HepG2 (cell line): Measurements from ENCODE around the gene PLOD3. TPM values are rescaled to one million over a fixed set of nuclear protein-coding genes. Genes with fewer than 3 reads are reported as not detected.
A peak's percentile ranks its signal among the peaks of the same experiment; 100 is the strongest.

Experiments
- AKNA ChIP-seq: sonication (generic); formaldehyde crosslinking; IDR thresholded peaks from 2 replicates; pipeline ENCODE4 v1.4.0; 2020; ENCODE audit warnings: missing genetic modification reagents, borderline replicate concordance
- CREM ChIP-seq, 2 experiments: sonication (generic) in 1 of 2; formaldehyde crosslinking in 1 of 2; IDR thresholded peaks; 2 replicates each; pipeline versions ENCODE4 v1.4.0 to v1.6.1; 2016 to 2020; ENCODE audit warnings: antibody characterized with exemption in 1 of 2, mild to moderate bottlenecking in 1 of 2, missing genetic modification reagents in 1 of 2
- ELF1 ChIP-seq: sonication (generic); formaldehyde crosslinking; IDR thresholded peaks from 2 replicates; pipeline ENCODE4 v1.4.0; 2020; ENCODE audit warnings: missing genetic modification reagents
- IRX3 ChIP-seq: sonication (generic); formaldehyde crosslinking; IDR thresholded peaks from 2 replicates; pipeline ENCODE4 v1.8.1; 2023; ENCODE audit warnings: mild to moderate bottlenecking, low read depth, missing genetic modification reagents, borderline replicate concordance
- JUN ChIP-seq: sonication (generic); formaldehyde crosslinking; IDR thresholded peaks from 2 replicates; pipeline ENCODE4 v1.4.0; 2020; ENCODE audit warnings: mild to moderate bottlenecking, missing genetic modification reagents
- KDM1A ChIP-seq: IDR thresholded peaks from 2 replicates; pipeline ENCODE4 v1.6.1; 2016; ENCODE audit warnings: missing compliant biosample characterization
- KDM3A ChIP-seq: IDR thresholded peaks from 2 replicates; pipeline ENCODE4 v1.6.1; 2018; ENCODE audit warnings: low read depth, missing compliant biosample characterization
- NFATC3 ChIP-seq: sonication (generic); formaldehyde crosslinking; IDR thresholded peaks from 2 replicates; pipeline ENCODE4 v1.5.1; 2020; ENCODE audit warnings: mild to moderate bottlenecking, missing genetic modification reagents
- PAF1 ChIP-seq: IDR thresholded peaks from 2 replicates; pipeline ENCODE4 v1.6.1; 2016; ENCODE audit warnings: missing genetic modification reagents, missing compliant biosample characterization
- PHF5A ChIP-seq: IDR thresholded peaks from one replicate; pipeline ENCODE4 v1.6.1; 2018; ENCODE audit warnings: low read depth, missing genetic modification reagents; ENCODE audit not compliant: unreplicated experiment
- POLR2G ChIP-seq: fragments of 200-400 bp; formaldehyde crosslinking; IDR thresholded peaks from 2 replicates; pipeline ENCODE4 v1.6.1; 2018; ENCODE audit warnings: mild to moderate bottlenecking, low read depth, low read length, moderate library complexity
- RFX3 ChIP-seq: IDR thresholded peaks from 2 replicates; pipeline ENCODE4 v1.6.1; 2016; ENCODE audit warnings: missing biosample characterization, missing genetic modification reagents
- SMAD3 ChIP-seq: sonication (generic); formaldehyde crosslinking; IDR thresholded peaks from 2 replicates; pipeline ENCODE4 v1.4.0; 2020; ENCODE audit warnings: missing genetic modification reagents
- STAG1 ChIP-seq: sonication (generic); formaldehyde crosslinking; IDR thresholded peaks from 2 replicates; pipeline ENCODE4 v1.4.0; 2020; ENCODE audit warnings: missing genetic modification reagents
- THYN1 ChIP-seq: sonication (generic); formaldehyde crosslinking; IDR thresholded peaks from 2 replicates; pipeline ENCODE4 v1.8.1; 2023; ENCODE audit warnings: low read depth, mild to moderate bottlenecking, moderate library complexity, missing genetic modification reagents, borderline replicate concordance
- ZBTB26 ChIP-seq: IDR thresholded peaks from 2 replicates; pipeline ENCODE4 v1.6.1; 2016; ENCODE audit warnings: missing compliant biosample characterization, missing genetic modification reagents, borderline replicate concordance
- ZFP91 ChIP-seq: sonication (generic); formaldehyde crosslinking; IDR thresholded peaks from 2 replicates; pipeline ENCODE4 v1.9.0; 2022; ENCODE audit warnings: missing genetic modification reagents, mild to moderate bottlenecking, borderline replicate concordance
- ZNF562 ChIP-seq: sonication (generic); formaldehyde crosslinking; IDR thresholded peaks from 2 replicates; pipeline ENCODE4 v1.8.0; 2022; ENCODE audit warnings: missing genetic modification reagents, borderline replicate concordance
- ZSCAN29 ChIP-seq: sonication (generic); formaldehyde crosslinking; conservative IDR thresholded peaks from 2 replicates; pipeline ENCODE4 v1.4.0; 2020; ENCODE audit warnings: mild to moderate bottlenecking, missing genetic modification reagents
- polyA plus RNA-seq, 8 experiments: library from polyadenylated mRNA; depleted of rRNA in 3 of 8; stranded (reverse) in 7 of 8; unstranded in 1 of 8; fragments of >200 nt; fragmentation: Illumina TruSeq in 4 of 8; extraction: Trizol in 4 of 8; gene quantifications; 2 replicates each; pipeline versions ENCODE4 v1.2.1 to v1.2.3, GENCODE V29; 2011 to 2016; ENCODE audit warnings: low read depth in 4 of 8, missing spikeins in 1 of 8, mixed read lengths in 1 of 8; ENCODE audit not compliant: insufficient read depth in 1 of 8
- total RNA-seq, 5 experiments: library from RNA; depleted of rRNA; stranded (reverse); fragments of >200 nt; fragmentation: Illumina TruSeq; extraction: Trizol; gene quantifications; 2 replicates each; pipeline ENCODE4 v1.2.3, GENCODE V29; 2016; ENCODE audit warnings: low read depth in 1 of 5
- TF ChIP-seq, protein P1 (sequence below): sonication (generic); formaldehyde crosslinking; IDR thresholded peaks from 2 replicates; pipeline ENCODE4 v1.8.1; 2023; ENCODE audit warnings: mild to moderate bottlenecking, missing genetic modification reagents

PLOD3 gene
- total and polyA plus RNA-seq, 2 of the 13 experiments (the other 11 are each of a cell fraction or from before 2014, with no cell fraction given), result 65.8 to 67.4 TPM

DNA sequence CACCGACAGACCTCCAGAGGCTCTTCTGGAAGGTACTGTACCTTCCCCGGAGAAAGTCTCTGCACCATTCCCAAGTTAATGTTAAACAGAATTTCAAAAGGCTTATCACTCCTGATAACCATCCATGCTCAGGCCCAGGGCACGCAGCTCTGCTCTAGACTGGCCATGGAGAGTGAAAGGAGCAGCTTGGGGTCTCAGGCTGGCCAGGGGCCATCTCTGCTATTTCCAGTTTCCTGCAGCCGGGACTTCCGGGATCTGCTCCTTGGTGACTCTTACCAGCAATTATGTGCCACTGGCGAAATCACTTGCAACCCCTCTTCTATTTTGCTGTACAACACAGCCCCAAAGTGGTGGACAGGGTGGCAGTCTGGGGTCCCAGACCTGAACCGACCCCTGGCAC is 14.3 kb upstream of the PLOD3 start (continued):
- TF ChIP-seq PHF5A (CRISPR knock-in tag) (no peak), THYN1 (CRISPR knock-in tag) (no peak), IRX3 (no peak), ELF1 (CRISPR knock-in tag) (peak; percentile 72), ZSCAN29 (CRISPR knock-in tag) (0 out of 2 replicates have a peak, but pooled peaks have one; percentile 43), KDM1A (CRISPR knock-in tag) (no peak), STAG1 (CRISPR knock-in tag) (no peak), RFX3 (CRISPR knock-in tag) (no peak), SMAD3 (CRISPR knock-in tag) (no peak), PAF1 (CRISPR knock-in tag) (no peak), KDM3A (CRISPR knock-in tag) (peak; percentile 35; the same call in 1 of the 2 replicates), CREM (IDR thresholded peaks at IDR 0.05) (no peak), CREM (CRISPR knock-in tag; IDR thresholded peaks at IDR 0.05) (no peak), AKNA (CRISPR knock-in tag) (no peak), JUN (no peak), ZFP91 (CRISPR knock-in tag) (no peak), POLR2G (0 out of 2 replicates have a peak, but pooled peaks have one; percentile 6), ZNF562 (CRISPR knock-in tag) (no peak), ZBTB26 (no peak), NFATC3 (no peak)
- TF ChIP-seq, protein P1, sequence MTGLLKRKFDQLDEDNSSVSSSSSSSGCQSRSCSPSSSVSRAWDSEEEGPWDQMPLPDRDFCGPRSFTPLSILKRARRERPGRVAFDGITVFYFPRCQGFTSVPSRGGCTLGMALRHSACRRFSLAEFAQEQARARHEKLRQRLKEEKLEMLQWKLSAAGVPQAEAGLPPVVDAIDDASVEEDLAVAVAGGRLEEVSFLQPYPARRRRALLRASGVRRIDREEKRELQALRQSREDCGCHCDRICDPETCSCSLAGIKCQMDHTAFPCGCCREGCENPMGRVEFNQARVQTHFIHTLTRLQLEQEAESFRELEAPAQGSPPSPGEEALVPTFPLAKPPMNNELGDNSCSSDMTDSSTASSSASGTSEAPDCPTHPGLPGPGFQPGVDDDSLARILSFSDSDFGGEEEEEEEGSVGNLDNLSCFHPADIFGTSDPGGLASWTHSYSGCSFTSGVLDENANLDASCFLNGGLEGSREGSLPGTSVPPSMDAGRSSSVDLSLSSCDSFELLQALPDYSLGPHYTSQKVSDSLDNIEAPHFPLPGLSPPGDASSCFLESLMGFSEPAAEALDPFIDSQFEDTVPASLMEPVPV (CRISPR knock-in tag), result no peak
